ENCODE measurements around the gene RGS4. TPM values are rescaled to one million over a fixed set of nuclear protein-coding genes. Genes with fewer than 3 reads are reported as not detected.

Gene RGS4
- total and polyA plus RNA-seq, 11 donors = 0.30 to 17.7 (median 3.5) TPM; not detected in 1

DNA sequence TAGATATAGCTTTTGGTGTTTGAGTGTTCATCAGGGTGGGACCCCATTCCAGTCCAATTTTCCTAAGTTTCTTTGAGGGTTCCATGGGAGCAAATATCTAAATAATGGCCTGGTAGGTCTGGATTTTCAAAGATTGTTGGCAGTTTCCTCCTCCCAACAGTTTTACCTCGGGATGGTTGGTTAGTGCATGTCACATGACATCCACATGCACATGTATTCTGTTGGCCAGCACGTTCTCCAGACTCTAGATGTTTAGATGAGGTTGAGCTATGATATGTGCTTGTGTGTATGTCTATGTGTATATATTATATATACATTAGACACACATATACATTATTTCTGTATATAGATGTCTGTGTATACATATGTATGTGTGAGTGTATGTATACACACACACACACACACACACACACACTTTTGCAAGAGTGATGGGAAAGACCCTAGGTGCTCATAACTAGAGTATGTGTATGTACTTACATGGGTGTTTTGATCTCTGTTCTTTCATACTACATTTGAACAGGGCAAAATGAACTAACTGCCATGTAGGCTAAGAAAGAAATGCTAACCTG lies 5.6 kb downstream of the RGS4 start:
- no peaks in the 10 kb centered on the region for H3K27me3 ChIP-seq
- no peaks in the 10 kb centered on the region for H3K9me3 ChIP-seq
- DNase-seq = no peak
- peaks cover 0 to 41% (median 0%) of the 10 kb centered on the region in 9 donors for H3K36me3 ChIP-seq
- intact Hi-C loops (cut with DNase I) = loop anchor here in 7 of 10 donors (5.0 to 10.0 kb wide), 5 partner anchors 98 to 243 kb away; no protein-coding TSS in a partner anchor
- no peak overlapping the region for H3K27ac ChIP-seq
- H3K4me1 ChIP-seq = peaks cover 0 to 5% (median 0%) of the 10 kb centered on the region in 12 donors
- WGBS, 4 donors = 72 to 79% (median 76%) methylated on average over 2 of the region's 2 CpGs
- no peak overlapping the region for H3K4me3 ChIP-seq
- ATAC-seq = no peak
- no peak for TF ChIP-seq POLR2A (IDR thresholded peaks at IDR 0.05)
- TF ChIP-seq, protein P1, sequence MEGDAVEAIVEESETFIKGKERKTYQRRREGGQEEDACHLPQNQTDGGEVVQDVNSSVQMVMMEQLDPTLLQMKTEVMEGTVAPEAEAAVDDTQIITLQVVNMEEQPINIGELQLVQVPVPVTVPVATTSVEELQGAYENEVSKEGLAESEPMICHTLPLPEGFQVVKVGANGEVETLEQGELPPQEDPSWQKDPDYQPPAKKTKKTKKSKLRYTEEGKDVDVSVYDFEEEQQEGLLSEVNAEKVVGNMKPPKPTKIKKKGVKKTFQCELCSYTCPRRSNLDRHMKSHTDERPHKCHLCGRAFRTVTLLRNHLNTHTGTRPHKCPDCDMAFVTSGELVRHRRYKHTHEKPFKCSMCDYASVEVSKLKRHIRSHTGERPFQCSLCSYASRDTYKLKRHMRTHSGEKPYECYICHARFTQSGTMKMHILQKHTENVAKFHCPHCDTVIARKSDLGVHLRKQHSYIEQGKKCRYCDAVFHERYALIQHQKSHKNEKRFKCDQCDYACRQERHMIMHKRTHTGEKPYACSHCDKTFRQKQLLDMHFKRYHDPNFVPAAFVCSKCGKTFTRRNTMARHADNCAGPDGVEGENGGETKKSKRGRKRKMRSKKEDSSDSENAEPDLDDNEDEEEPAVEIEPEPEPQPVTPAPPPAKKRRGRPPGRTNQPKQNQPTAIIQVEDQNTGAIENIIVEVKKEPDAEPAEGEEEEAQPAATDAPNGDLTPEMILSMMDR (IDR thresholded peaks at IDR 0.05) = no peak

DNA sequence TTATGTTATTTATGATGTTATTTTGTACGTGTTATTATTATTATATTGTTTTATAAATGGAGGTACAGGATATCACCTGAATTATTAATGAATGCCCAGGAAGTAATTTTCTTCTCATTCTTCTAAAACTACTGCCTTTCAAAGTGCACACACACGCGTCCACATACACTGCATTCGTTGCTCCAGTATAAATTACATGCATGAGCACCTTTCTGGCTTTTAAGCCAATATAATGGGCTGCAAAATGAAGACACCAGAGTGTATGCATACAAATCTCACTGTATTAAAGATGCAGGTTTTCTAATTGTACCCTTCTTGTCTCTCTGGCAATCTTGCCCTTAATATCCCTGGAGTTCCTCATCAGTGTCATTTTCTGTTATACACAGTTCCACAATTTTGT lies 6.9 kb downstream of the RGS4 start:
- intact Hi-C loops (cut with DNase I) = loop anchor here in 1 of 10 donors (10.0 kb wide), 1 partner anchor 99 kb away; no protein-coding TSS in a partner anchor
- Histone ChIP-seq H3K27me3 (no peaks in the 10 kb centered on the region), H3K4me1 (peaks cover 0 to 5% (median 0%) of the 10 kb centered on the region in 12 donors), H3K4me3 (no peak overlapping the region), H3K36me3 (peaks cover 0 to 41% (median 0%) of the 10 kb centered on the region in 9 donors), H3K27ac (no peak overlapping the region), H3K9me3 (no peaks in the 10 kb centered on the region)
- 87 to 91% (median 88%) methylated on average over 4 of the region's 4 CpGs for WGBS, 4 donors
- TF ChIP-seq, protein P1 (IDR thresholded peaks at IDR 0.05) = no peak
- TF ChIP-seq POLR2A (IDR thresholded peaks at IDR 0.05) = no peak
- DNase-seq (no peak), ATAC-seq (no peak)

DNA sequence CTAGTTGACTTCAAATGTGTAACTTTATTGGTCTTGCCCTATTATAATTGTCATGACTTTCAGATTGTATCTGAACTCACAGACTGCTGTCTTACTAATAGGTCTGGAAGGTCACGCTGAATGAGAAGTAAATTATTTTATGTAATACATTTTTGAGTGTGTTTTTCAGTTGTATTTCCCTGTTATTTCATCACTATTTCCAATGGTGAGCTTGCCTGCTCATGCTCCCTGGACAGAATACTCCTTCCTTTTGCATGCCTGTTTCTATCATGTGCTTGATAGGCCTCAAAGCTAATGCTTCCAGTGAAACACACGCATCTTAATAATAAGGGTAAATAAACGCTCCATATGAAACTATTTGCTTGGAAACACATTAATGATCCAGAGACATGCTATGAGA lies 7.3 kb downstream of the RGS4 start:
- no peak for ATAC-seq
- no peaks in the 10 kb centered on the region for H3K27me3 ChIP-seq
- intact Hi-C loops (cut with DNase I) = loop anchor here in 1 of 10 donors (10.0 kb wide), 1 partner anchor 98 kb away; no protein-coding TSS in a partner anchor

More for the DNA sequence above, 7.3 kb downstream of the RGS4 start:
- DNase-seq = no peak
- no peak for TF ChIP-seq POLR2A (IDR thresholded peaks at IDR 0.05)
- TF ChIP-seq, protein P1 (IDR thresholded peaks at IDR 0.05) = no peak
- no peak overlapping the region for H3K27ac ChIP-seq
- 86 to 95% (median 93%) methylated on average over 2 to 3 of the region's 3 CpGs for WGBS, 4 donors
- H3K4me3 ChIP-seq = no peak overlapping the region
- no peaks in the 10 kb centered on the region for H3K9me3 ChIP-seq
- peaks cover 0 to 41% (median 0%) of the 10 kb centered on the region in 9 donors for H3K36me3 ChIP-seq
- peaks cover 0 to 5% (median 0%) of the 10 kb centered on the region in 12 donors for H3K4me1 ChIP-seq

Data from heart left ventricle (tissue), 16 donors.